Dendritic cell treated with granulocyte-macrophage colony-stimulating factor and Interleukin-4, amounts not matched to agents 40 ng/mL and 50 ng/mL, for 4 days (primary cell): ENCODE measurements around the gene ACER2.

Experiments
- H3K27ac Mint-ChIP-seq: one replicate; pipeline ENCODE4 v1.8.0; 2022; ENCODE audit warnings: mild to moderate bottlenecking, mixed read lengths
- H3K27me3 Mint-ChIP-seq: one replicate; pipeline ENCODE4 v1.8.0; 2022; ENCODE audit warnings: mild to moderate bottlenecking, mixed read lengths
- H3K36me3 Mint-ChIP-seq: one replicate; pipeline ENCODE4 v1.8.0; 2022; ENCODE audit warnings: low read depth, mixed read lengths
- H3K4me1 Mint-ChIP-seq: one replicate; pipeline ENCODE4 v1.8.0; 2022; ENCODE audit warnings: low read depth, mixed read lengths
- H3K4me3 Mint-ChIP-seq: one replicate; pipeline ENCODE4 v1.8.0; 2022; ENCODE audit warnings: mild to moderate bottlenecking, moderate library complexity, mixed read lengths
- H3K9me3 Mint-ChIP-seq: one replicate; pipeline ENCODE4 v1.8.0; 2022; ENCODE audit warnings: mixed read lengths
- intact Hi-C: fragments of 100-400 bp; cut with micrococcal nuclease; formaldehyde crosslinking; loops from one replicate; pipeline ENCODE4 v1.15.0; 2022

Gene ACER2

DNA sequence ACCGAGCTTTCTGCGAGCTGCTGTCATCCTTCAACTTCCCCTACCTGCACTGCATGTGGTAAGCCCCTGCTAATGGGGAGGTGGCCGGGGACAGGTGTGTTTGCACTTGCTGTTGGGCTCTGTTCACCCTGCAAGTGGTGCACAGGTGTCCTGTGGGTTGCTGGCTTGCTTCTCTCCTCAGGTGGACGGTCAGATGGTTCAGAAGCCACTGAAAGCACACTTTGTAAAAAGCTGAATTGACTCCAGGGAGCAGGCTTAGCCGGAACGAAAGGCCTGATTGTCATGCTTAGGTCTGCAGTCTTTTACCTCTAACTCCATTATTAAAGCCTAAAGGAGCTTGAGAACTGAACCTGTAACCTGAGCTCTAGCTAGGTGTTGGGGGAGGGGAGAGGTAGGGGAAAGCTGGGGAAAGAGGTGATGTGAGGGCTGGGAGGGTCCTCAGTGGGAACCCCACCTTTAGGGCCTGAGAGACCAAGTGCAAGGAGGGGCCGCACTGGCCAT, 37.6 kb downstream of the ACER2 start:
- H3K27me3 Mint-ChIP-seq = no peaks in the 10 kb centered on the region
- intact Hi-C loops = no loop called here
- H3K4me3 Mint-ChIP-seq = no peak overlapping the region
- H3K9me3 Mint-ChIP-seq = no peaks in the 10 kb centered on the region
- peaks cover 9% of the 10 kb centered on the region for H3K4me1 Mint-ChIP-seq
- H3K27ac Mint-ChIP-seq = no peak overlapping the region
- H3K36me3 Mint-ChIP-seq = no peaks in the 10 kb centered on the region

DNA sequence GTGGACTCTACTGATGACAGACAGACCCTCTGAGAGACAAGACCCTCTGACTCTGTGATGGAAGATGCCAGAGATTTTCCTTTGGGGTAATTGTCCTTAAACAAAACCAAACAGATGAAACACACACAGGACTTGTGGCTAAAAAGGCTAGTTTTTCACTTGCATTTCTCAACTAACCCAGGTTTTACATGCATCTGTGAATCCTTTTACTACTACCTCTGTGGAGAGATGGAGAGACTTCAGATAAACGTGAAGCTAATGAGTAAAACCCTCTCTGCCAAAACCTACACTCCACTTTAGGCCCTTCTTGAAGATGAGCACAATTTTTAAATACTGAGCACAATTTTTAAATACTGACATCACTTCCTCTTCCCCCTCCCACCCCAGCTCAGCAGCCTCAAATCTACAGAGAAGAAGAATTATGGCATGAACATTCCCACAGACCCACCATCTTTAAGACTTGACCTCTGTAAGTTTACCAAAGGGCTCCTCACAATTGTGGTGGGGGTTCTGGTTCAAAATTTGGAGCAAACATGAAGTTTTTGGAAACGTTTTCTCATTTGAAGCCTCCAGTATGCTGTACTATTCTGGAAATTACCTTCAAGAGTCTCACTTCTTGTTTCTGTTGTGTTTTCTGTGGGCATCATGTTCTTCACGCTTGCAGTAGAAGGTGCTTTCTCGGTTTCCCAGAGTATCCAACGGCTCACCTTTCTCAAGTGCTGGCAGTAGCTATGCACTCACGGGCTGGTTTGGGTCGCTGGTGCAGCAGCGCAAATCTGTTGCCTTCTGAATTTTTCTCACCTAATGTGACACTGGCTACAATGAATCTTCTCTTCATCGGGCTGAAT, 42.7 kb downstream of the ACER2 start:
- intact Hi-C loops = loop anchor here (10.0 kb wide), 3 partner anchors 127 to 1197 kb away; no protein-coding TSS in a partner anchor
- Mint-ChIP-seq H3K27ac (no peak overlapping the region), H3K9me3 (no peaks in the 10 kb centered on the region), H3K4me1 (peaks cover 8% of the 10 kb centered on the region), H3K4me3 (no peak overlapping the region), H3K36me3 (no peaks in the 10 kb centered on the region), H3K27me3 (no peaks in the 10 kb centered on the region)

DNA sequence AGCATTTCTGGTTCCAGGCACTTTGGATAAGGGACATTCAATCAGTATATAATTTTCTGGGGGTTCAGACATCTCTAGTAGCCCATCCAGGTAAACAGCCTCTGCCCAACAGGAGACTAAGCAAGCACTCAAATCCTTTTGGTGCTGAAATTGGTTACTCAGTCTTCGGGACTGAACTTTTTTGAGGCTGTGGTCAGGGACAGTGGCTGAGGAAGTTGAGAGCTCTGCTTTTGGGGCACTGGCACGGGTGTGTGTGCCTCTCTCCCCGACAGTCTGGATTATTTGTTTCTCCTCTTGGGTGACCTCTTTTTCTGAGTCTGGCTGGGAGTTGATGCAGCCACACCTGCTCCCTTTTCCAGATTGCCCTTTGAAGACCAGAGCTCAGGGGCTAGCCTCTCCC, 47.6 kb downstream of the ACER2 start:
- Mint-ChIP-seq H3K27me3 (no peaks in the 10 kb centered on the region), H3K4me1 (peaks cover 14% of the 10 kb centered on the region), H3K27ac (no peak overlapping the region), H3K9me3 (no peaks in the 10 kb centered on the region), H3K4me3 (no peak overlapping the region), H3K36me3 (no peaks in the 10 kb centered on the region)
- intact Hi-C loops = loop anchor here (2.0 to 10.0 kb wide), 4 partner anchors 132 to 1202 kb away; partner anchors contain the start of gene RRAGA

DNA sequence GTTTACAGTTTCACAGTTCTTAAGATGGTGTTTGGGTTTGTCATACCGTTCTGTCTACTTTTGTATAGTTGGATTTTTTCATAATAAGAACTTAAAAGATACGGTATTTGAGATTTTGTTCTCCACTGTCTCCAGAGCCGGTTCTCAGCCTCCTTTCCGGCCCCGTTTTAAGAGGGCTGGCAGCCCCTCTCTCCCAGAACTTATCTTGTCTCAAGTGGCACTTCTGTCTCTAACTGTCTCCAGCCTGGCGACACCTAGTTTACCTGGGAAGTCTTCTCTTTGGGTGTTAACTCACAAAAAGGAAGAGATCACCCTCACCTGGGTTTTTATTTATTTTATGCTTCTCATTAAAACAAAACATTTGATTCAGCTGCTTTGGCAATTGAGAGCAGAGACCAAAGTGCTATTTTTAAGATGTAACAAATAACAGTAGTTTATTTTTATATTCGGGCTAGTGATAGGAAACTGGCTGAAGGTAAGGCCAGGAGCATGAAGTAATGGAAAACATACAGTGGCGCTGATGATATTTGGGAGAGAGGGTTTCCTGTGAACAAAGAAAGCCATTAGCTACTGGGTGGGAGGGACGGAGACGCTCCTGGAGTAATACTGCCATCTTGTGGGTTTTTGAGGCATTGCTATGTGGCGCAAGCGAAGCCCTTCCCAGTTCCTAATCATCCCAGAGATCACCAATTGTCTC, 48.3 kb downstream of the ACER2 start:
- H3K36me3 Mint-ChIP-seq = no peaks in the 10 kb centered on the region
- H3K4me3 Mint-ChIP-seq = peak overlapping the region; percentile 28
- no peaks in the 10 kb centered on the region for H3K27me3 Mint-ChIP-seq
- no peak overlapping the region for H3K27ac Mint-ChIP-seq
- intact Hi-C loops = loop anchor here (1.0 to 10.0 kb wide), 5 partner anchors 77 to 1202 kb away; partner anchors contain the start of genes RPS6 and RRAGA
- H3K4me1 Mint-ChIP-seq = peaks cover 10% of the 10 kb centered on the region
- no peaks in the 10 kb centered on the region for H3K9me3 Mint-ChIP-seq

DNA sequence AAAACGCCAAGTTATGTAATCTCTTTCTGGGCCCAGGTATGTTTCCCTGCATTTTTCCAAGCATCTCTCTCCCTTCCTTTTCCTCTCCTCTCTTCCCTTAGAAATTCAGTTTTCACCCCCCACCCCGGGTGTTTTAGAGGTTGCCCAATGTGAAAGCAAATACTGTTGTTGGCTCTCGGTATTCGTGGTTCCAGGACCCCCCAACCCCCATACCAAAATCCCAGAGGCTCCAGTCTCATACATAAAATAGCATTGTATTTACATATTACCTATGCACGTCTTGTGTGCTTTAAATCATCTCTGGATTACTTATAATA, 48.8 kb downstream of the ACER2 start:
- Mint-ChIP-seq H3K36me3 (no peaks in the 10 kb centered on the region), H3K9me3 (no peaks in the 10 kb centered on the region), H3K4me3 (peak overlapping the region; percentile 28), H3K27me3 (no peaks in the 10 kb centered on the region), H3K27ac (no peak overlapping the region), H3K4me1 (peaks cover 10% of the 10 kb centered on the region)
- intact Hi-C loops = loop anchor here (1.0 to 10.0 kb wide), 5 partner anchors 77 to 1203 kb away; partner anchors contain the start of genes RPS6 and RRAGA

DNA sequence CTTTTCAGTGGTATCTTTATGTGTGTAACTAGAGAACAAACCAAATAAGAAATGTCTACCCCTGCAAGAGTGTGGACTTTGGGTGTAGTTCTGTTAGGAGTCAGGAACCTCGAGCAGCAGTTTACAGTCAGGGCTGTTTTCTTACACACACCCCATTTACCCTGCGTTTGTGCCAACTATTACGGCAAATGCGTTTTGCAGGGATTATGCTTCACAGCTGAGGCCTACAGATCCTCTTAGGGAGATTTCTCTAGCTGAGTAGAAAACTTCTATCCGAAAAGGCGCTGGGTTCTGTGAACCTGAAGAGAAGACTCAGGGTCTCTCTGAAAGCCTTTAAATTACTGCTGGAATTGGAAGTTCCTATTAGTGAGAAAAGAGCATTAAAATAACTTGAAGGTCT, 51.4 kb downstream of the ACER2 start:
- Mint-ChIP-seq H3K27me3 (peaks cover 11% of the 10 kb centered on the region), H3K4me1 (peaks cover 17% of the 10 kb centered on the region), H3K4me3 (no peak overlapping the region), H3K27ac (no peak overlapping the region), H3K9me3 (no peaks in the 10 kb centered on the region), H3K36me3 (no peaks in the 10 kb centered on the region)
- intact Hi-C loops = no loop called here

DNA sequence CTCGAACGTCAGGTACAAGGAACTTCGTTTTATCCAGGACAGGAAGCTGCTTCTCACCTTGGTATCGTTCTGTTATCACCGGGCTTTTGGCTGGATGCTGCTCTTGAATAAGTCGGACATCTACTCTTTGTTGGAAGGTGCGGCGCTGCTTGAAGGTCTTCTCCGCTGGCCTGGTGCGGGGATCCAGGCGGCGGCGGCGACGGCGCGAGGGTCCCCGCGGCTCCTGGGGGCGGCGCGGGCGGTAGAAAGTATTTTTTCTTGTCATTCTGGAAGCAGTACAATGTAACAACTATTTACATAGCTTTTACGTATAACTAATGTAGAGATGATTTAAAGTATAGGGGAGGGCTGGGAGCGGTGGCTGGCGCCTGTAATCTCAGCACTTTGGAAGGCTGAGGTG, 52.3 kb downstream of the ACER2 start:
- Mint-ChIP-seq H3K27me3 (peaks cover 16% of the 10 kb centered on the region), H3K4me3 (no peak overlapping the region), H3K36me3 (no peaks in the 10 kb centered on the region), H3K4me1 (peaks cover 17% of the 10 kb centered on the region), H3K27ac (no peak overlapping the region), H3K9me3 (no peaks in the 10 kb centered on the region)
- intact Hi-C loops = no loop called here

DNA sequence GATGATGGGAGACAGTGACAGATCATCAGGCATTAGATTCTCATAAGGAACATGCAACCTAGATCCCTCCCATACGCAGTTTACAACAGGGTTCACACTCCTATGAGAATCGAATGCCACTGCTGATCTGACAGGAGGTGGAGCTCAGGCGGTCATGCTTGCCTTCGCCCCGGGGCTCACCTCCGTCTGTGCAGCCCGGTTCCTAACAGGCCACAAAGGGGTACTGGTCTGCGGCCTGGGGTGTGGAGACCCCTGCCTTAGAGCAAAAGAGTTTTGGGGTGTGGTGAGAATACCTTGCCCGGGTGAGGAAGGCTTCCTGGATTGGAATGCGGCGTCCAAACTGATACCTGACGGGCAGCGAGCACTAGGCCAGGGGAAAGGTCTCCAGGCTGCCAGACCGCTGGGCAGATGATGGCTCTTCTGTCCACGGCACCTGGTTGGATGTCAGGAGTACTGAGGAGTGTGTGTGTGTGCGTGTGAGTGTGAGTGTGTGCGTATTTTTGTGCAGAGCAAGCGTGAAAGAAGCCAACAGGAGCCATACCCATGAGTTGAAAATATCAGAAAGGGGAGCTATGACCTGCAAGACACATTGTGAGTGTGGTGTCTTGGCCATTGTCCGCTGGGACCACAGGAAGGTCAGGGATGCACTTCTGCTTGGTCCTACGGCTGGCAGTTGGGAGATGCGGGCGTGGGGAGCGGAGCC, 55.4 kb downstream of the ACER2 start:
- Mint-ChIP-seq H3K27ac (no peak overlapping the region), H3K27me3 (peaks cover 16% of the 10 kb centered on the region), H3K4me3 (peak overlapping the region; percentile 61), H3K36me3 (no peaks in the 10 kb centered on the region), H3K4me1 (peaks cover 7% of the 10 kb centered on the region), H3K9me3 (no peaks in the 10 kb centered on the region)
- intact Hi-C loops = no loop called here

DNA sequence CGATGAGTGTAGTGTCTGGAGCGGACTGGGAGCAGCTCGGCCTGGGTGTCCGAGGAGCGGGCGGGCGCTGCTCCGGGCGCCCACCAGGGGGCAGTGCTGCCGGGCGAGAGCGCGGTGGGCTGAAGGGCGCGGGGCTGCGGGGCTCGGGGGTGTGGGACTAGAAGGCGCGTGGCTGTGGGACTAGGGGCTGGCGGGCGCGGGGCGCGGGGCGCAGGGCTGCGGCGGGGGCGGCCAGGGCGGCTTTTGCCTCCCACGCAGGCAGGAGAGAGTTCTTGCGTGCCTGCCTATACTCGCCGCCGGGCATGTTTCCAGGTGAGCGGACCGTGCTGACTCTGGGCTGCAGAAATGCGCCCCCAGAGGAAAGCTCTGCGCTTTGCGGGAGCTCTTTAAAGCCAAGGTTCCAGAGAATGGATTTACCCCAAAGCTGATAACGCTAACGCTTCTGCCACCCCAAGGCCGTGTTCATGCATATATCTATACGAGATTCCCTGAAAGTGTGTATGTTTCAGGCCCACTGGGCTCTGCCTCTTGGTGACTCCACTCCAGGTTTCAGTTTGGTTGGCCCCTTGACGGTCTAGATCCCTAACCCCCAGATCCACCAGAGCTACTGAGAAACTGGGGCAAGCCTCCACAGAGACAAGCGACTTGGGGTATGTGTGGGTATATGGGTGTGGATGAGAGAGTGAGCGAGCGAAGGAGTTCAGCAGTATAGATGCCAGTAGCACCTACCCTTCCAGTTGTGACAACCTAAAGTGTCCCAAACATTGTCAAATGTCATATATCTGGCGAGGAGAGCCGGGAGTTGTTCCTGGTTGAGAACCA, 56.2 kb downstream of the ACER2 start:
- Mint-ChIP-seq H3K27me3 (peaks cover 16% of the 10 kb centered on the region), H3K4me1 (peaks cover 7% of the 10 kb centered on the region)

DNA sequence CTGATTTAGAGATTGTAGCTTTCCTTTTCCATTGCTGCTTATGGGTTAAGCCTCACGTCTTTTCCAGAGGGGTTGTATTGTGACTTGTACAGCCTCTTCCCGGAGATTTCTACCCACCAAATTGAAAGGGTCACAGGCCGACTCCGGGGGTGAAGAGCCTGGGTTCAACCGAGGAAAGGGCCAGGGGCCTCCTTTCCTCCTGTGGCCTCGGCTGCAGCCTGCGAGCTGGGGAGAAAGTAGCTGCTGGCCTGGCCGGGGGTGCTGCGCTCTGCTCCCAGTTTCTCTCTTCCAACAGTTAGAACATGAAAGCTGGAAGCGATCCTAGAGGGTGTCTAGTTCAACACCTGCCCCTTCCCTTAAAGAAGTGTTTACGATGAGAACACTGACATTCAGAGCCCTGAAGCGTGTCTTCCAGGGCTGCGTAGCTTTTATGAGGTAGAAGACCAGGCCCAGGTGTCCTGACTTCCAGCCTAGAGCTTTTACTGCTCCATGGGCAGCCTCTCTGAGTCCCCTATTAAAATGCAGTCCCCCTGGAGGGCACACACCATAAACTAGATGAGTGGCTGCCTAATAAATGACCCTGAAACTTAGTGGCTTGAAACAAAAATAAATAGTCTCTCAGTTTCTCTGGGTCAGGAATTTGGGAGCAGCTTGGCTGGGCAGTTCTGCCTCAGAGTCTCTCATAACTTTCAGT, 56.9 kb downstream of the ACER2 start:
- intact Hi-C loops = no loop called here
- H3K36me3 Mint-ChIP-seq = no peaks in the 10 kb centered on the region
- no peaks in the 10 kb centered on the region for H3K9me3 Mint-ChIP-seq
- H3K27me3 Mint-ChIP-seq = peaks cover 16% of the 10 kb centered on the region
- H3K4me3 Mint-ChIP-seq = no peak overlapping the region
- peaks cover 7% of the 10 kb centered on the region for H3K4me1 Mint-ChIP-seq
- H3K27ac Mint-ChIP-seq = no peak overlapping the region

More for the DNA sequence above, 56.2 kb downstream of the ACER2 start:
- peak overlapping the region; percentile 61 for H3K4me3 Mint-ChIP-seq
- no peaks in the 10 kb centered on the region for H3K9me3 Mint-ChIP-seq
- intact Hi-C loops = no loop called here
- H3K36me3 Mint-ChIP-seq = no peaks in the 10 kb centered on the region
- H3K27ac Mint-ChIP-seq = no peak overlapping the region

DNA sequence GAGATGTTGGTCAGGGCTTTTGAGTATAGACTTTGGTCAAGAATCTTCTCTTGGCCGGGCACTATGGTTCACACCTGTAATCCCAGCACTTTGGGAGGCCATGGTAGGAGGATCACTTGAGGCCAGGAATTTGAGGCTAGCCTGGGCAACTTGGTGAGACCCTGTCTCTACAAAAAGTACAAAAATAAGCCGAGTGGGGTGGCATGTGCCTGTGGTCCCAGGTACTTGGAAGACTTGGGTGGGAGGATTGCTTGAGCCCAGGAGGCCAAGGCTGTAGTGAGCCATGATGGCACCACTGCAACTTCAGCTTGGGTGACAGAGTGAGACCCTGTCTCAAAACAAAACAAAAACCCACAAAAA, 57.5 kb downstream of the ACER2 start:
- intact Hi-C loops = no loop called here
- Mint-ChIP-seq H3K9me3 (no peaks in the 10 kb centered on the region), H3K27me3 (peaks cover 16% of the 10 kb centered on the region), H3K36me3 (no peaks in the 10 kb centered on the region), H3K4me3 (no peak overlapping the region), H3K4me1 (peaks cover 7% of the 10 kb centered on the region), H3K27ac (no peak overlapping the region)

DNA sequence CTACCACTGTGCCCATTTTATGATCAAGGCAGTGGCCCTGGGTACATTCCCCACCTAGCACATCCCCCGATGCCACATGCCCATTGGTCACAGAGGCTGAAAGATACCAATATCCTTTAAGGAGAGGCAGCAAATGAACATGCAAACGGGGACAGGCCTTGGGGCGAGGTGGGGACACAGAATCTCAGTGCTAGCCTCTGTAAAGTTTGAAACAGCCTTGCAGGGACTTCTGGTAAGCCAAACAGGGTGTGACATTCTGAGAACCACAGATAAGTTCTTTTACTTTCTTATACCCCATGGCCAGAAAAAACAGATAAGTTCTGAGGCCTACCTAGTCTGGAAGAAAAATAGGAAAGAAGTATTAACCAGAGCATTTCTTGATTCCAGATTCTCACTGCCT, 60.5 kb downstream of the ACER2 start:
- intact Hi-C loops = no loop called here
- H3K4me1 Mint-ChIP-seq = peaks cover 11% of the 10 kb centered on the region
- H3K36me3 Mint-ChIP-seq = no peaks in the 10 kb centered on the region
- no peak overlapping the region for H3K4me3 Mint-ChIP-seq
- H3K9me3 Mint-ChIP-seq = no peaks in the 10 kb centered on the region
- peaks cover 19% of the 10 kb centered on the region for H3K27me3 Mint-ChIP-seq
- H3K27ac Mint-ChIP-seq = no peak overlapping the region

DNA sequence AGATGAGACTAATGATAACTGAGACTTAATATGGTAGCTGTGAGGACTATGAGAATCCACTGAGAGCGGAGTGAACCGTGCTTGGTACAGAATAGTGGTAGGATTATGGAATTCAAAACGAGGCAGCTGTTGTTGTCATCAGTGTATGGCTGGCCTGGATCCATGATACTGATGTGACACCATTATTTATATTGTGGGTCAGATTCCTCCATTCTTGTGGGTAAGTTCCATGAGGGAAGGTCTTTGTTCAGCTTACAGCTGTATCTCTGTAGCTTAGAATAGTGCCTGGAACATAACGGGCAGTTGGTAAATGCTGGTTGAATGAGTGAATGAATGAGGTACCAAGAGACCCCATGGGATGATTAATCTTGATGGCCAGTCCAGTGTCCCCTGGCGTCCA, 61.8 kb downstream of the ACER2 start:
- intact Hi-C loops = no loop called here
- Mint-ChIP-seq H3K4me3 (no peak overlapping the region), H3K27me3 (peaks cover 8% of the 10 kb centered on the region), H3K27ac (no peak overlapping the region), H3K36me3 (no peaks in the 10 kb centered on the region), H3K9me3 (no peaks in the 10 kb centered on the region), H3K4me1 (peaks cover 6% of the 10 kb centered on the region)
